HepG2 (cell line): Measurements from ENCODE around the gene RABEPK.

Experiments
- ETS1 ChIP-seq: sonication (generic); formaldehyde crosslinking; IDR thresholded peaks from 2 replicates; pipeline ENCODE4 v1.4.0; 2020; ENCODE audit warnings: missing genetic modification reagents
- FOXK2 ChIP-seq: fragments of 450-650 bp; IDR thresholded peaks from 2 replicates; pipeline ENCODE4 v1.6.1; 2016
- HCFC1 ChIP-seq: fragments of 150-350 bp; IDR thresholded peaks from 2 replicates; pipeline ENCODE4 v1.6.1; 2014; ENCODE audit warnings: low read depth, low read length
- HOMEZ ChIP-seq: IDR thresholded peaks from 2 replicates; pipeline ENCODE4 v1.6.1; 2016; ENCODE audit warnings: low read depth
- MAF1 ChIP-seq: sonication (generic); formaldehyde crosslinking; IDR thresholded peaks from 2 replicates; pipeline ENCODE4 v1.5.0; 2020; ENCODE audit warnings: missing genetic modification reagents, borderline replicate concordance
- PBX3 ChIP-seq: sonication (generic); formaldehyde crosslinking; IDR thresholded peaks from 2 replicates; pipeline ENCODE4 v1.8.1; 2023; ENCODE audit warnings: missing genetic modification reagents, inconsistent platforms, borderline replicate concordance
- RFX3 ChIP-seq: IDR thresholded peaks from 2 replicates; pipeline ENCODE4 v1.6.1; 2016; ENCODE audit warnings: missing biosample characterization, missing genetic modification reagents
- TAF1 ChIP-seq: sonication (generic); formaldehyde crosslinking; IDR thresholded peaks from 2 replicates; pipeline ENCODE4 v1.4.0; 2020; ENCODE audit warnings: missing genetic modification reagents
- TGIF2 ChIP-seq: IDR thresholded peaks from 2 replicates; pipeline ENCODE4 v1.6.1; 2016; ENCODE audit warnings: control low read depth, missing compliant biosample characterization
- YY1 ChIP-seq: IDR thresholded peaks from 2 replicates; pipeline ENCODE4 v1.6.1; 2011; ENCODE audit warnings: low read length, low read depth, moderate library complexity, mild to moderate bottlenecking; ENCODE audit not compliant: insufficient read depth, insufficient replicate concordance

- TF ChIP-seq FOXK2, result no peak
- no peak for TF ChIP-seq RFX3
- TF ChIP-seq TGIF2 (CRISPR knock-in tag), result no peak
- TF ChIP-seq TAF1 (CRISPR knock-in tag), result no peak
- TF ChIP-seq HCFC1, result no peak
- TF ChIP-seq PBX3 (CRISPR knock-in tag), result no peak
- TF ChIP-seq HOMEZ (CRISPR knock-in tag), result no peak
- no peak for TF ChIP-seq ETS1 (CRISPR knock-in tag)
- no peak for TF ChIP-seq YY1
- TF ChIP-seq MAF1 (CRISPR knock-in tag), result no peak
Measured at GRCh38 chr9:125260561-125260960, 60.2 kb downstream of the RABEPK start.
